ENCODE data around the gene APOLD1. TPM values are rescaled to one million over a fixed set of nuclear protein-coding genes. Genes with fewer than 3 reads are reported as not detected.

APOLD1 gene
- total RNA-seq, 1 donor from 2014 or later, result 7.4 TPM

DNA sequence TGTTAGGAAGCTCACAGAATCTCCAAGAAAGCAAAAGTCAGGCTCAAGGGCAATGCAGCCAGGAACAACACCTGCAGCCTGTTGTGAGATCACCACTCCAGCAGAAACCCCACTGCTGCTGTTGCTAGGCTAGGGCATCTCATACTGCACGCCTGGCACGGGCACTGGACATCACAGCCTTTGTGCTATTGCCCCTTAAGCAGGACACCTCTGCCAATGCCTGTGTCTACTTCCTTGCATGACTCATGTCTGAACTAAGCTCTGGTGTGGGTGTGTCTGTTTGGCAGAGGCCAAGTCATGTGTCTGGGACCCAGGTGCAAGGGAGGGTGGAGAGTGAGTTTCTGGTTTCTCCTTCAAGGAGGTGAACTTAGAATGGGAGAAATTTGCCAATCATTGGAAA is 17.7 kb downstream of the APOLD1 start:
- H3F3A ChIP-seq (ENCODE audit: low read depth), result peaks cover 4% of the 10 kb centered on the region
- no peak overlapping the region for H3K4me2 ChIP-seq
- H3K4me3 Mint-ChIP-seq, result no peak overlapping the region
- TF ChIP-seq EZH2 (IDR thresholded peaks at IDR 0.05) (no peak), CTCF (IDR thresholded peaks at IDR 0.05) (no peak), EZH2phosphoT487 (IDR thresholded peaks at IDR 0.05) (no peak)
- no peaks in the 10 kb centered on the region for H4K20me1 ChIP-seq (ENCODE audit: low read depth)
- H3K9ac ChIP-seq, result no peak overlapping the region
- no peak overlapping the region for H3K27ac ChIP-seq
- no peak overlapping the region for H2AFZ ChIP-seq (replicated peaks)
- no peak overlapping the region for H3K4me3 ChIP-seq
- H3K27me3 ChIP-seq, result no peaks in the 10 kb centered on the region
- no peaks in the 10 kb centered on the region for H3K9me3 ChIP-seq (ENCODE audit: low read depth)
- H3K4me1 ChIP-seq, result peaks cover 5% of the 10 kb centered on the region
- H3K36me3 Mint-ChIP-seq, result no peaks in the 10 kb centered on the region
- peaks cover 4% of the 10 kb centered on the region for H3K9me3 Mint-ChIP-seq
- peaks cover 7% of the 10 kb centered on the region for H3K27me3 Mint-ChIP-seq (ENCODE audit: insufficient read depth, low read depth)
- no peaks in the 10 kb centered on the region for H3K79me2 ChIP-seq (ENCODE audit: low read depth)
- no peak overlapping the region for H3K27ac Mint-ChIP-seq
- DNase-seq (ENCODE audit: low spot score), result no peak
- no peaks in the 10 kb centered on the region for H3K36me3 ChIP-seq
- peaks cover 8% of the 10 kb centered on the region for H3K4me1 Mint-ChIP-seq

- H3K4me3 ChIP-seq, result no peak overlapping the region
- H3K9ac ChIP-seq, result no peak overlapping the region
- H3K27ac ChIP-seq, result no peak overlapping the region
These were observed 18.6 kb downstream of the APOLD1 start for GRCh38 chr12:12804011-12804410.

DNA sequence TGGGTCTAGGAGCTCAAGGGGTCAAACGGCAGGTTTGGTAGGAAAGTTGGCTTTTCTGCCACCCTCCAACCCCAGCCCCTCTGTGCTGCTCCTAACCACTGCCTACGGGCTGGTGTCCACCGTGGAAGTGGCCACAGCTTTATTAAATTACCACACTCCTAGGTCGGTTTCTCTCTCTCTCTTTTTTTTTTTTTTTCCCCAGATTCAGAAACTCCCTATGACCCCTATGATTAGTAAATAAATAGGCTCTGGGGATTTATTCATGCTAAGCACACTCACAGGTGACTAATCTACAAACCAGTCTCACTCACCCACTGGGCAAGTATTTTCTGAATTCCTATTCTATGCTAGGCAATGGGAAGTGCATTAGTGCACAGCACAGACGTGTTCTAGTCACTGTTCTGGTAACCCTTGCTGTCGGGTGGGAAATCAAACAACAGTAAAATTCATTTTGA is 19.0 kb downstream of the APOLD1 start:
- no peak overlapping the region for H3K4me3 ChIP-seq
- H3K4me2 ChIP-seq, result no peak overlapping the region
- no peak overlapping the region for H3K27ac Mint-ChIP-seq

More at GRCh38 chr12:12804011-12804410, 18.6 kb downstream of the APOLD1 start:
- H3K36me3 ChIP-seq, result no peaks in the 10 kb centered on the region
- Mint-ChIP-seq H3K27ac (no peak overlapping the region), H3K36me3 (no peaks in the 10 kb centered on the region), H3K4me3 (no peak overlapping the region), H3K9me3 (peaks cover 4% of the 10 kb centered on the region), H3K4me1 (peaks cover 13% of the 10 kb centered on the region), H3K27me3 (ENCODE audit: insufficient read depth, low read depth) (peaks cover 7% of the 10 kb centered on the region)
- H3F3A ChIP-seq (ENCODE audit: low read depth), result peaks cover 4% of the 10 kb centered on the region
- TF ChIP-seq EZH2phosphoT487 (IDR thresholded peaks at IDR 0.05) (no peak), CTCF (IDR thresholded peaks at IDR 0.05) (no peak), EZH2 (IDR thresholded peaks at IDR 0.05) (no peak)
- H3K27me3 ChIP-seq, result no peaks in the 10 kb centered on the region
- H2AFZ ChIP-seq (replicated peaks), result no peak overlapping the region
- peaks cover 5% of the 10 kb centered on the region for H3K4me1 ChIP-seq
- no peak for DNase-seq (ENCODE audit: low spot score)
- H4K20me1 ChIP-seq (ENCODE audit: low read depth), result no peaks in the 10 kb centered on the region
- H3K4me2 ChIP-seq, result no peak overlapping the region
- H3K9me3 ChIP-seq (ENCODE audit: low read depth), result no peaks in the 10 kb centered on the region
- H3K79me2 ChIP-seq (ENCODE audit: low read depth), result no peaks in the 10 kb centered on the region

More for the DNA sequence above, 19.0 kb downstream of the APOLD1 start:
- Histone ChIP-seq H2AFZ (replicated peaks) (no peak overlapping the region), H3K79me2 (ENCODE audit: low read depth) (no peaks in the 10 kb centered on the region), H3K9ac (no peak overlapping the region), H3K36me3 (no peaks in the 10 kb centered on the region), H3K9me3 (ENCODE audit: low read depth) (no peaks in the 10 kb centered on the region), H3K27me3 (no peaks in the 10 kb centered on the region), H3K4me1 (peaks cover 1% of the 10 kb centered on the region), H4K20me1 (ENCODE audit: low read depth) (no peaks in the 10 kb centered on the region), H3F3A (ENCODE audit: low read depth) (peaks cover under 1% of the 10 kb centered on the region), H3K27ac (no peak overlapping the region)
- no peak for TF ChIP-seq EZH2 (IDR thresholded peaks at IDR 0.05)
- TF ChIP-seq CTCF (IDR thresholded peaks at IDR 0.05), result no peak
- TF ChIP-seq EZH2phosphoT487 (IDR thresholded peaks at IDR 0.05), result no peak
- H3K9me3 Mint-ChIP-seq, result peaks cover 4% of the 10 kb centered on the region
- H3K4me3 Mint-ChIP-seq, result no peak overlapping the region
- no peaks in the 10 kb centered on the region for H3K36me3 Mint-ChIP-seq
- no peak for DNase-seq (ENCODE audit: low spot score)
- H3K4me1 Mint-ChIP-seq, result peaks cover 13% of the 10 kb centered on the region
- peaks cover 7% of the 10 kb centered on the region for H3K27me3 Mint-ChIP-seq (ENCODE audit: insufficient read depth, low read depth)
